ENCODE measurements around the gene MUC4. TPM values are rescaled to one million over a fixed set of nuclear protein-coding genes. Genes with fewer than 3 reads are reported as not detected.
A peak's percentile ranks its signal among the peaks of the same experiment; 100 is the strongest.

MUC4 gene
- total and polyA plus RNA-seq, 2 experiments from 2014 or later, result 1.3 TPM

DNA sequence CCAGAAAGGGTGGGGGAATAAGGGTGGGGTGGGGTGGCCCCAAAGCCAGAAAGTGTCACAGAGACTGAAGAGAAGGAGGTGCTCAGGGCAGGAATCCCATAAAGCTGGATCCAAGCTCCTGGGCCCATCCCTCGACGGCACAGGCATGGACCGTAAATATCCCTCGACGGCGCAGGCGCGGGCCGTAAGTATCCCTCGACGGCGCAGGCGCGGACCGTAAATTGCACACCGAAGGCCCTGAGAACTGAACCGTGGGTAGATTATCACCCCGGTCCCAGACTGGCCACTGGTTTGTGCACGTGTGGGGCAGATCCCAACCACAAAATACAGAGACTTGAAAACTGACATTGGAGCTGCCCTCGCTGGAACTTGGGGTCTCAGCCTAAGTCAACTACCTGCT, 41.3 kb upstream of the MUC4 start:
- H3K4me2 ChIP-seq, result no peak overlapping the region
- ATAC-seq, result no peak
- H3K4me3 ChIP-seq, result no peak overlapping the region
- H3K9me2 ChIP-seq (ENCODE audit: insufficient read depth), result no peaks in the 10 kb centered on the region
- H3K4me1 ChIP-seq (ENCODE audit: insufficient read depth), result no peaks in the 10 kb centered on the region
- H3K36me3 Mint-ChIP-seq (ENCODE audit: low read depth), result no peaks in the 10 kb centered on the region
- no peak overlapping the region for H3K27ac Mint-ChIP-seq
- TF ChIP-seq EZH2phosphoT487 (IDR thresholded peaks at IDR 0.05; ENCODE audit: unreplicated experiment), result no peak
- TF ChIP-seq, protein P1, sequence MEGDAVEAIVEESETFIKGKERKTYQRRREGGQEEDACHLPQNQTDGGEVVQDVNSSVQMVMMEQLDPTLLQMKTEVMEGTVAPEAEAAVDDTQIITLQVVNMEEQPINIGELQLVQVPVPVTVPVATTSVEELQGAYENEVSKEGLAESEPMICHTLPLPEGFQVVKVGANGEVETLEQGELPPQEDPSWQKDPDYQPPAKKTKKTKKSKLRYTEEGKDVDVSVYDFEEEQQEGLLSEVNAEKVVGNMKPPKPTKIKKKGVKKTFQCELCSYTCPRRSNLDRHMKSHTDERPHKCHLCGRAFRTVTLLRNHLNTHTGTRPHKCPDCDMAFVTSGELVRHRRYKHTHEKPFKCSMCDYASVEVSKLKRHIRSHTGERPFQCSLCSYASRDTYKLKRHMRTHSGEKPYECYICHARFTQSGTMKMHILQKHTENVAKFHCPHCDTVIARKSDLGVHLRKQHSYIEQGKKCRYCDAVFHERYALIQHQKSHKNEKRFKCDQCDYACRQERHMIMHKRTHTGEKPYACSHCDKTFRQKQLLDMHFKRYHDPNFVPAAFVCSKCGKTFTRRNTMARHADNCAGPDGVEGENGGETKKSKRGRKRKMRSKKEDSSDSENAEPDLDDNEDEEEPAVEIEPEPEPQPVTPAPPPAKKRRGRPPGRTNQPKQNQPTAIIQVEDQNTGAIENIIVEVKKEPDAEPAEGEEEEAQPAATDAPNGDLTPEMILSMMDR (conservative IDR thresholded peaks at IDR 0.05; ENCODE audit: low read depth in 2 of 2), result no peak
- TF ChIP-seq ZNF114 (CRISPR knock-in tag; IDR thresholded peaks at IDR 0.05), result no peak
- no peak for TF ChIP-seq ZNF331 (CRISPR knock-in tag; IDR thresholded peaks at IDR 0.05; ENCODE audit: low read depth)
- TF ChIP-seq JUNB (IDR thresholded peaks at IDR 0.05; ENCODE audit: unreplicated experiment), result no peak
- H3F3A ChIP-seq (replicated peaks; ENCODE audit: low read depth), result no peaks in the 10 kb centered on the region; the same call in 1 of the 2 replicates
- H3K4me1 Mint-ChIP-seq, result peaks cover 7% of the 10 kb centered on the region
- no peaks in the 10 kb centered on the region for H3K36me3 ChIP-seq (ENCODE audit: insufficient read depth)
- H4K20me1 ChIP-seq (replicated peaks; ENCODE audit: insufficient read depth), result no peaks in the 10 kb centered on the region
- H3K79me2 ChIP-seq (replicated peaks; ENCODE audit: insufficient read depth), result no peaks in the 10 kb centered on the region
- H2AFZ ChIP-seq, result no peak overlapping the region
- no peak overlapping the region for H3K27ac ChIP-seq (ENCODE audit: low read depth)
- no peak for DNase-seq (ENCODE audit: low spot score)
- H3K4me3 Mint-ChIP-seq, result no peak overlapping the region
- no peaks in the 10 kb centered on the region for H3K27me3 ChIP-seq (ENCODE audit: insufficient read depth)
- peaks cover 4% of the 10 kb centered on the region for H3K27me3 Mint-ChIP-seq (ENCODE audit: insufficient read depth, low read depth, poor library complexity)
- H3K9me3 Mint-ChIP-seq, result no peaks in the 10 kb centered on the region; the same call in 2 of the 3 replicates

DNA sequence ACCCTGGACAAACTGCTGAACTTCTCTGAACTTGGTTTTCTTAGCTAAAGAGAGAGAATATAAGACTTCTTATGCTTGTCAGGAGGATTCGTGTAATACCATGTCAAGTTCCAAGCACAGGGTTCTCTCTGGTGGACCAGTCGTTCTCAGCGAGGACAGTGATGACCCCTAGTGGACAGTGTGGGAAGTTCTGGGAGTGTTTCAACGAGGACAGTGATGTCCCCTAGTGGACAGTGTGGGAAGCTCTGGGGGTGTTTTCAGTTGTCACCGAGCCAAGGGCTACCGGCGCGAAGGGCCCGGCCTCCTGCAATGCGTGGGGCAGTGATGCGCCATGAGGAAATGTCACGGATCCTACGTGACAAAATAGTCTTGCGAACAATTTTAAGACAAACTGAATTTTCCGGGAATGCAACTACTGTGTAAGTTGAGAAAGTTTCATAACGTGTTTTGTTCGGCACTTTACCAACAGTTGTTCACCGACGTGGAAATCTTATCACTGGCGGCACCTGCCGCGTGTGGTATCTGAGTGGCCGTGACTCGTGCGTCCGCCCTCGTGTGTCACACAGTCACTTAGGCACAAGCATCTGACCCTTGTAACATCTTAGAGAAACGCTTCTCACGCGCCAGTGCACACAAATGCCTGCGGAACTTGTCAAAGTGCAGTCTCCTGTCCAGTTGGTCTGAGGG, 39.3 kb upstream of the MUC4 start:
- no peaks in the 10 kb centered on the region for H3K27me3 ChIP-seq (ENCODE audit: insufficient read depth)
- H3K4me1 ChIP-seq (ENCODE audit: insufficient read depth), result no peaks in the 10 kb centered on the region
- DNase-seq (ENCODE audit: low spot score) (peak; percentile 95), ATAC-seq (peak; percentile 86)
- H2AFZ ChIP-seq, result no peak overlapping the region
- peaks cover 4% of the 10 kb centered on the region for H3K27me3 Mint-ChIP-seq (ENCODE audit: insufficient read depth, low read depth, poor library complexity)
- no peak overlapping the region for H3K4me3 Mint-ChIP-seq
- TF ChIP-seq, protein P1 (conservative IDR thresholded peaks at IDR 0.05; ENCODE audit: low read depth in 2 of 2), result peak; percentile 100
- TF ChIP-seq JUNB (IDR thresholded peaks at IDR 0.05; ENCODE audit: unreplicated experiment), result no peak
- TF ChIP-seq CREB1 (CRISPR knock-in tag; IDR thresholded peaks at IDR 0.05; ENCODE audit: low read depth), result peak; percentile 54; the same call in 1 of the 2 replicates
- no peak overlapping the region for H3K4me2 ChIP-seq
- peaks cover 7% of the 10 kb centered on the region for H3K4me1 Mint-ChIP-seq
- H3K27ac Mint-ChIP-seq, result no peak overlapping the region
- H3K36me3 Mint-ChIP-seq (ENCODE audit: low read depth), result no peaks in the 10 kb centered on the region
- no peaks in the 10 kb centered on the region for H3K79me2 ChIP-seq (replicated peaks; ENCODE audit: insufficient read depth)
- no peak overlapping the region for H3K4me3 ChIP-seq
- no peak overlapping the region for H3K27ac ChIP-seq (ENCODE audit: low read depth)
- H3K9me3 Mint-ChIP-seq, result no peaks in the 10 kb centered on the region; the same call in 2 of the 3 replicates
- no peaks in the 10 kb centered on the region for H4K20me1 ChIP-seq (replicated peaks; ENCODE audit: insufficient read depth)
- no peaks in the 10 kb centered on the region; the same call in 1 of the 2 replicates for H3F3A ChIP-seq (replicated peaks; ENCODE audit: low read depth)
- no peaks in the 10 kb centered on the region for H3K36me3 ChIP-seq (ENCODE audit: insufficient read depth)
- no peaks in the 10 kb centered on the region for H3K9me2 ChIP-seq (ENCODE audit: insufficient read depth)
